T-helper 22 cell (primary cell): Measurements from ENCODE around the gene NMUR1.

ENCODE experiments used
- DNase-seq: peaks from one replicate; pipeline ENCODE4 v3.0.0-alpha.2; 2020; ENCODE audit warnings: low read depth

NMUR1 gene

DNA sequence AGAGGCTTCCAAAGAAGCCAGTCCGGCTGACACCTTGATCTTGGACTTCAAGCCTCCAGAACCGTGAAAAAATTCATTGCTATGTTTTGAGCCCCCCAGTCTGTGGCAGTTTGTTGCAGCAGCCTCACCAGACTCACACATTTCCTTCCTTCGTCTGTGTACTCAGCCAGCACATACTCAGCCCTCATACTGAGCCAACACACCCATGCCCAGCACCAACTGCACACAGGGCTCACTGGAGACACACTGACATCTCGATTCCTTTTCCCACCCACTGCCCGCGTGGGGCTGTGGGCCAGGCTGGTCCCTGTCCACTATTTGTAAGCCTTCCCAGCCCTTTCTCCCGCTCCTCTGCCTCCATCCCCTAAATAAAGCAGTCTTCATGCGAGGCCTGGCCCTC, 24.1 kb upstream of the NMUR1 start:
- DNase-seq, result no peak

- DNase-seq, result no peak
Observed at GRCh38 chr2:231552752-231553151, 22.5 kb upstream of the NMUR1 start.

DNA sequence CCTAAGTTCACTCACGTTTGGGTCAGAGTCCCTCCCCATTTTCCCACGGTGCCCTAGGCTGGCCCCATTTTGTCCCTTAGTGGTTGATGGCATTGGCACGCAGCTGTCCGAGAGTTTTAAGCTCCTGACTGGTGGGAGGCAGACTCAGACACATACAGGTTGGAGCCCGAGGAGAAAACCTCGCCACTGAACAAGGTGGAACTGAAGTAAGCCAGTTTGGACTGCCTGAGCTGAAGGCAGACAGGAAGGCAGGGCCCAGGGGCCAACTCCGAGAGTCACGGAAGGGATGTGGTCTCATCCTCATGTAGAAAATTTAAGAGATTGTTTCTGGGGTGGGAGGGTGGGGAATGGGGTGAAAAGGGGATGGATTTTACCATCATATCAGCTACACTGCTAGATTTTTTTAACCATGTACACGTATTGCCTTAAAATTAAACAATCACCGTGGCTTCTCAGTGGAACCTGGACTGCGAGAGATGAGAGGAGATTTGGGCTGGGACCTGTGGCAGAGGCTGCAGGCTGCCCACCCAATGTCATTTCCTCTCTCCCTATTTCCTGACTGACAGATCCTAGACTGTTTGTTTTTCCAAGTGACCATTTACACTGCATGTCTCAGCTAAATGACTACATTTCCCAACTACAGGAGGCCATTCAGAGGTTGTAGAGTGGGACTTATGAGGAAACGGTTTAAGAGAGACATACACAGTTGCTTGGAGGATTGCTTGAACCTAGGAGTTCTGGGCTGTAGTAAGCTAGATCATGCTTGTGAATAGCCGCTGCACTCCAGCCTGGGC, 19.4 kb upstream of the NMUR1 start:
- DNase-seq, result no peak

- DNase-seq, result no peak
Observed at GRCh38 chr2:231548752-231549151, 18.5 kb upstream of the NMUR1 start.

GRCh38 chr2:231547315-231548110, 17.3 kb upstream of the NMUR1 start:
- no peak for DNase-seq

DNA sequence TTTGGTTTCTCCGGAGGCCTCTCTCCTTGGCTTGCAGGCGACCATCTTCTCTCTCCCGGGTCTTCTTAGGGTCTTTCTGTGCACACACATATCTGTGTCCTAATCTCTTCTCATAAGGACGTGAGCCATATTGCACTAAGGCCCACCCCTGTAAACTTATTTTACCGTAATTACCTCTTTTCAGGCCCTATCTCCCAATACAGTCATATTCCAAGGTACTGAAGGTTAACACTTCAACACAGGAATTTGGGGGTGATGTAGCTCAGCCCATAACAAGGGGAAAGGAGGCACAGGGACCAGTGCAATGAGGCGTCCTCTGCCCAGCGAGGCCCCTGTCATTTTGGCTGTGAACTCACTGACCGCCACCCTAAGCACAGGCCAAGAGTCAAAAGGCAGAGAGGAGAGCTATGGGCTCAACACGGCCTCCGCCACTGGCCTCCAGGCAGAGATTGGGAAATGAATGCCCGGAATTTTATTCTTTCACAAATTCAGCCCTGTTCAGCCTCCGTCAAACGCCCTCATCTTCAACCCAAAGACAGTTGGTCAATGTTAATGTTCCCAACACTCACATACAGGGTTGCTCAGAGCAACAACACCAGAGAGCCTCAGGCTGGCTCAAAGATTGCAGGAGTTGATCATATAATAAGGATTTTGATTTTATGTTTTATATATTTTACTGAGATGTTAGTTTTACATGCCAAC, 15.9 kb upstream of the NMUR1 start:
- no peak for DNase-seq

DNA sequence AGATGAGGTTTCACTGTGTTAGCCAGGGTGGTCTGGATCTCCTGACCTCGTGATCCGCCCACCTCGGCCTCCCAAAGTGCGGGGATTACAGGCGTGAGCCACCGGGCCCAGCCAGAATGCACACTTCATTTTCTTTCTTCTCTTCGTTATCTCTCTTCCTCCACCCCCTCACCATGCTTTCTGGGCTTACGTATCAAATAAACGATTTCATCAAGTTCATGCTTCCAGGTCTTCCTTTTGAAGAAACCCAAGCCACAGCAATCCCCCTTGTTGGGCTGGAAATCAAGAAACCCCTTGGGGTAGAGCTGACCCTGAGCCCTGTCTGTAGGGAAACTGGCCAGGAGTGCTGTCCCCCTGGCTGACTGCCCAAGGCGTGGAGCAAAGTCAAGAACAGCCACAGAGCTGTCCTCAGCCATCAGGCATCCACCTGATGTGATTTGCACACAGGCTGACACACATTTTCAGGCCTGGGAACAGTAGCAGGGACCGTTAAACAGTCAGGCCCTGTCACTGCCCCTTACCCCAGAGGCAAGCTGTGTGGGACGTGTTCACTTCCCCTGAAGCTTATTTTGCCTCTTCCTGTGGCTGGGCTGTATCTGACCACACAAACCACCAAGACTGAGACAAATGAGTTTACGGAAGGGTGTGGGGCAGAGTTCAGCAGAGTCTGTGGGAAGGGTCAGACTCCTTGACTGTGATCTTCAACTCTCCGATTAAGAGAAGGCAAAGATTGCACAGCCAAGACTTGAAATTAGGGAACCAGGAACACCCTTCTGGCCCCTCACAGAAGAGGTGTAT, 15.1 kb upstream of the NMUR1 start:
- no peak for DNase-seq

- DNase-seq, result no peak
Observed at GRCh38 chr2:231542136-231542535, 11.9 kb upstream of the NMUR1 start.

DNA sequence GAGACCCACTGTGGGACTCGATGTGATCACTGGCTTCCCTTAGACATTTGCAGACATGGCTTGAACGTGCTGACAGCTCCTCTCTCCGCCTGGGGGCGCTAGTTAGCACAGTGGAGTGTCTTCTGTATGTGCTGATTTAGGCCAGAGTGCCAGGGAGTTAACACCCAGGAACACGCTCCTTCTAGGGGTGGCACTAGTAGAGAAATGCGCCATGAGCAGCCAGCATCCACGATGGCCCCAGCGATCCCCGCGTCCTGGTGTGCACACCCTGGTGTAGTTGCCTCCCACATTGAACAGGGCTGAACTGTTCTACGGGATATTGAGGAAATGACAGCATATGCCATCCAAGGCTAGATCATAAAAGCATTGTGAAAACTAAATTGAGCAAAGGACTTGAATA, 11.4 kb upstream of the NMUR1 start:
- DNase-seq, result no peak

DNA sequence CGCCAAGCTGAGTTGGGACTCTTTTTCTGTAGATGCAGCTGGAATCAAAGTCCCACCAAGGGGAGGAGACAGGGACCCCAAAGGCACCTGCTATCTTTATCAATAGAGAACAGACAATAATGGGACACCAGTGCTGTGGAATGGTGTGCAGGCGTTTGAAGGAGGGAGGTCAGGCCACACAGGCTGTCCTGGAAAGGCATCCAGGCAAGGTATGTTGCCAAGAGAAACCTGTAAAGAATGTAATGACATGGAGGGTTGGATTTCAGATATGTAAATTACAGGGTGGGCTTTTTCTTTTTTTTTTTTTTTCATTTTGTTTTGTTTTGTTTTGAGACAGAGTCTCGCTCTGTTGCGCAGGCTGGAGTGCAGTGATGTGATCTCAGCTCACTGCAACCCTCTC, 9.7 kb upstream of the NMUR1 start:
- no peak for DNase-seq

- no peak for DNase-seq
Observed at GRCh38 chr2:231535961-231536360, 5.7 kb upstream of the NMUR1 start.

DNA sequence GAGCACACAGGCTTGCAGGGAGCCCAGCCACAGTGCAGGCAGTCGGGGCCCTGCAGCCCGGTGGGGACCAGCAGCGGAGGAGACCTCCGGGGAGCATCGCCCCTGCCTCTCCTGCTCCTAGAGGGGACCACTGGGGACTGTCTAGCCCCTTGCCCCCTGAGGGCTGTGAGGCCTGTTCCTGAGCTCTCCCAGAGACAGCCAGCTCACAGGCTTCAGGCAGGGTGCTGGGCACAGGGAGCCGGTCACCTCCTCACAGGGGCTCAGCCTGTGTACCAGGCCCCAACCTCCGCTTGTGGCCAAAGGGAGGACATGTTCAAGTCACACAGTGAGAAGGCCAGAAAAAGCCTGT, 3.5 kb upstream of the NMUR1 start:
- DNase-seq, result no peak

GRCh38 chr2:231533086-231533776, 3.0 kb upstream of the NMUR1 start:
- DNase-seq, result no peak

- DNase-seq, result no peak
Observed at GRCh38 chr2:231532756-231533035, 2.5 kb upstream of the NMUR1 start.

DNA sequence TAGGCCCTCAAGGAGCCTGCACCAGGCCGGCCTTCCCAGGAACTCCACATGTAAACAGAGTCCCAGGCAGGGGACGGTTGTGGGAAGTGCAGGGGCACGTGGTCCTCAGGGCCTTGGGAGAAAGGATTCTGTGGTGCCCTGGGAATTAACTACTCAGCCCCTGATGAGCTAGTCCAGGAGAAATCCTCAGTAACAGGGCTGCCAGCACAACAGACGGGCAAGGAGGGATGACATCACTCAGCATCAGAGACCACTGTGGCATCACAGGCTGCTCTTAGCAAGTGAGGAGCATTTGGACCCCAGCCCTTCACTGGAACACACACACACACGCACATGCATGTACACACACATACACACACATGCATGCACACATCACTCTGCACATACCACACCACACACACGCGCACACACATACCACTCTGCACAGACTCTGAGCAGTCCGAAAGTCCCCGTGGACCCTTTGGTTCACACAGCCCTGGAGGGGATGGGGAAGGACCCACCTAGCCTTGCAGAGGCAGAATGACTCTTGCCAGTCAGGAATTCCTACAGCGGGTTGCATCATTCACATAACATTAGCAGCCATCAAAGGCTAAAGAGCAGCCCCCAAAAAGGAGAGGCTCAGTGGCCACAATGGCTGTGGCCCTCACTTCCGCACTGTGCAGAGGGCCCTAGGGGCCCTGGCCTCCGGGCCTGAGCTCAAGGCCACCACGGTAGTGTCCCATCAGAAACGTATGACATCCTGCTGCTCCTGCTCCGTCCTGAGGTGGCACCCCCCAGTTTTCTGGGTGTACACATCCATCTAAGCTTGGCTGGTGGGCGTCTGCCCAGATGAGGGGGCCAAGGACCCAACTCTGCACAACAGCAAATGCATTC, 1.9 kb upstream of the NMUR1 start:
- no peak for DNase-seq

DNA sequence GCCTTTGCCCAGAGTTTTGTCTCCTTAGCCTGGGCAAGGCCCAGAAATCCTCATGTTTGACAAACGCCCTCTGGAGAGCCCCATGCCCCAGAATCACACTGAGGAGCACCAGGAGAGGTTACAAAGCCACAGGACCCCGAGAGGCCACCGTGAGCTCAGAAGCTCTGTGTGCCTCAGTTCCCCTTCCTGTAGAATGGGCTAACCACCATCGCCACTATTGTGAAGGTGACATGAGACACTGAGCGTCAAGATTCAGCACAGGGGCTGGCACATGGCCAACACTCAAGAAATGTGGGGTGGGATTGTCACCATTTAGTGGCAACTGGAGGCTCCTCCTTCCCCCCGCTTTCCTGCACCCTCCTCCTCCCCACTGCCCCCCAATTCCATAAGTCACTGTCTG, 1.2 kb upstream of the NMUR1 start:
- DNase-seq, result no peak

DNA sequence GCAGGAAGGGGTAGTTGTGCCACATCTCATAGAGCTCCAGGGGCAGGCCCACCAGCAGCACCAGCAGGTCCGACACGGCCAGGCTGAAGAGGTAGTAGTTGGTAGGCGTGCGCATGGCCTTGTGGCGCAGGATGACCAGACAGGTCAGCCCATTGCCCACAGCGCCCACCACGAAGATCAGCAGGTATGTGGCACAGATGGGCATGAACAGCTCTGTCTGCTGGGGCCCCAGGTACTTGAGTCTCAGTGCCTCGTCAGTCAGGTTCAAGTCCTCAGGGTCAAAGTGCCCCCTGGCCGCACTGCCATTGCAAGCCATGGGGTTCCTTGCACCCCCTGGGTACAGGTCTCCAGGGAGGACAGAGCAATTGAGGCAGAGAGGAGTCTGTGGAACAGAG, 1.6 kb downstream of the NMUR1 start:
- DNase-seq, result no peak

DNA sequence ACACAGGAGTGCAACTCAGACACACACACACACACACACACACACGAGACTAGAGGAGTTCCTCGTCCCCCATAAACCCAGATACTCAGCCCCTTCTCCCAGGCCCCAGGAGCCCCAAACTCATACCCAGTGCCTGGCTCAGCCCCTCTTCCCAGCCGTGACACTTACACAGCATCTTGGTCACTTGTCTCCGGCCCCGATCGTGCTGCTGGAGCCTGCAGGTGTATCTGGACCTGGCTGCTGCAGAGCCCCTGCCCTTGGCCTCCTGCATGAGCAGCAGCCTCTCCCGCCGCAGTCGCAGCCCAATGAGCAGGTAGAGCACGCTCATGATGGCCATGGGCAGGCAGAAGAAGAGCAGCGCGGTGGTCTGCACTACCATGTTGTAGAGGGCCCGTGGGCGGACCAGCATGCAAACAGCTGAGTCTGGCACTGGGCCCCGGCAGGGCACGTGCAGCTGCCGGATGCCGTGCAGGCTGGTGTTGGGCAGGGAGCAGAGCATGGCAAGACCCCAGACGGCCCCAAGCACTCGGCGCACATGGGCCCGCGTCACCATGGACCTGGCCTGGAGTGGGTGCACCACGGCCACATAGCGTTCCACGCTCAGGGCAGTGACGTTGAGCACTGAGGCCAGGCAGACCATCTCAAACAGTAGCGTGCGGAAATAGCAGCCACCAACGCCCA, 2.1 kb downstream of the NMUR1 start:
- DNase-seq, result no peak

DNA sequence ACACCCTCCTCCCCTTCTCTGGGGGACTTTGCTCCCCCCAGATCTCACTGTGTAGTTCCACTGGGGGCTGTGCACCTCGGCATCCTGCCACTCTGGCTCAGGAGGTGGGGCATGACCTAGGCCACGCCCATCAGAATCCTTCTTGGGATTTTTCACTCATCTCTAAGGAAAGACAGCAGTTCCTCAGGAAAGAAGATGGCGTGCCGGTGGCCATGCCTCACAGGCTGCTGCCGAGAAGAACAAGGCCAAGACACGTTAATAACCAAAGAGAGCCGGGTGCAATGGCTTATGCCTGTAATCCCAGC, 3.2 kb downstream of the NMUR1 start:
- no peak for DNase-seq

DNA sequence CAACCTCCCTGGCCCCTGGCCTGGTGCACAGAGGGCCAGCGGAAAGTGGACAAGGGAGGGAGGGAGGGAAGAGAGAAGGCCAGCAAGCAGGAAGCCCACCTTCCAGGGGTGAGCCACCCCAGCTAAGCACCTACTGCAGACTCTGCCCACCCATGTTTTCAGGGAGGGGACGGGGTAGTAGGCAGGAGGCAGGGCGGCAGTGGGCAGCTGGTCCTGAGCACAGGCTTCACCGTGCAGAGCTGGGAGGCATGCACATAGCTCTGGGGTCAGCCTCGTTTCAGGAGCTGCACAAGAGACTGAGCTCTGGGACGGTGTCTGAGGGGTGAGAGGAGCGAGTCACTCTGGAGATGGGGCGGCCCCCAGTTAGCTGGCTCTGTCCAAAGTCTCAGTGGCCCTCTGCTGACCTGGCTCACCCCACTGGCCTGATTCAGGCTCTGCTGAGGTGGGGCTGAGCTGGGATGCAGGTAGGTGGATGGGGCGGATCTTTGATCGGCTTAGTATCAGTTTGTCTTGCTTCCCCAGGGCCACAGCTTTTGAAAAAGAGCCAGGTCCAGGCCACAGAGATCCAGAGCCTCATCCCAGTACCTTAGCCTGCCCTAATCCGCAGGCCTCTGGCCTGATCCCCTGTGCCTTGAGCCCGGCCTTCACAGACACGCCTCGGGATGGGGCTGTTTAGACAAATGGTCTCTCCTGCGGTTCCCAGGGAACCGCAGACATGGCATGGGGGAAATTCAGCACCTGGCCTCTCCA, 3.7 kb downstream of the NMUR1 start:
- DNase-seq, result no peak
